H1 (cell line): ENCODE results near the gene ACAD11. TPM values are rescaled to one million over a fixed set of nuclear protein-coding genes. Genes with fewer than 3 reads are reported as not detected.

Source experiments
- CTCF ChIA-PET: fragments of 300-600 bp; sonication (Branson Sonifier 250); formaldehyde crosslinking; loops from one replicate; lab custom pipeline; 2021; ENCODE audit not compliant: partially characterized antibody; lab: Charles Lee
- POLR2A ChIA-PET: fragments of 300-600 bp; sonication (Branson Sonifier 250); formaldehyde crosslinking; loops from one replicate; lab custom pipeline; 2021; ENCODE audit warnings: inconsistent platforms; ENCODE audit not compliant: partially characterized antibody; lab: Charles Lee
- DNase-seq, 2 experiments: peaks; one replicate each; pipeline versions ENCODE4 v3.0.0 to v3.0.0-alpha.2; 2010 to 2022; ENCODE audit warnings: low spot score in 2 of 2, low read depth in 1 of 2, mixed read lengths in 1 of 2
- FAIRE-seq: peaks from 2 replicates; lab custom pipeline; 2011; peaks lifted over from hg19 to GRCh38; lab: Jason Lieb, UNC
- H2AFZ ChIP-seq: 2 replicates; pipeline ENCODE4 v1.8.1; 2012; ENCODE audit warnings: low read length, inconsistent platforms
- H2AK5ac ChIP-seq: 2 replicates; pipeline ENCODE4 v1.6.1; 2013; ENCODE audit warnings: low read depth, low read length
- H2BK120ac ChIP-seq: replicated peaks from 2 replicates; pipeline ENCODE3; 2013; ENCODE audit warnings: low read depth, low read length, inconsistent platforms
- H2BK12ac ChIP-seq: 2 replicates; pipeline ENCODE4 v1.6.1; 2013; ENCODE audit warnings: low read depth, low read length
- H2BK15ac ChIP-seq: 2 replicates; pipeline ENCODE4 v1.6.1; 2013; ENCODE audit warnings: low read length
- H2BK20ac ChIP-seq: 2 replicates; pipeline ENCODE4 v1.6.1; 2013; ENCODE audit warnings: low read length
- H2BK5ac ChIP-seq: 2 replicates; pipeline ENCODE4 v1.6.1; 2013; ENCODE audit warnings: low read depth, low read length
- H3K14ac ChIP-seq: 2 replicates; pipeline ENCODE4 v1.6.1; 2013; ENCODE audit warnings: inconsistent platforms; ENCODE audit not compliant: insufficient read length
- H3K18ac ChIP-seq: 2 replicates; pipeline ENCODE4 v1.6.1; 2013; ENCODE audit warnings: low read length; ENCODE audit errors: extremely low read depth
- H3K23ac ChIP-seq: 2 replicates; pipeline ENCODE4 v1.6.1; 2013; ENCODE audit warnings: inconsistent platforms; ENCODE audit not compliant: insufficient read length
- H3K23me2 ChIP-seq: 2 replicates; pipeline ENCODE4 v1.6.1; 2013; ENCODE audit warnings: low read depth, low read length
- H3K27ac ChIP-seq: 2 replicates; pipeline ENCODE4 v1.6.1; 2011; ENCODE audit warnings: low read depth, low read length, inconsistent platforms
- H3K27me3 ChIP-seq, 4 experiments: replicated peaks in 1 of 4; 1 replicate in 1 of 4; 2 replicates in 3 of 4; pipeline versions ENCODE4 v1.6.1 to v1.8.1; 2011 to 2013; ENCODE audit warnings: low read length in 3 of 4, mild to moderate bottlenecking in 3 of 4, inconsistent platforms in 2 of 4, mixed read lengths in 2 of 4, moderate library complexity in 1 of 4; ENCODE audit not compliant: control insufficient read depth in 3 of 4, insufficient read depth in 3 of 4; ENCODE audit errors: extremely low read depth in 1 of 4
- H3K36me3 ChIP-seq, 4 experiments: 2 replicates each; pipeline versions ENCODE4 v1.6.1 to v1.8.1; 2011 to 2013; ENCODE audit warnings: mild to moderate bottlenecking in 4 of 4, low read length in 3 of 4, moderate library complexity in 2 of 4, control low read depth in 1 of 4, inconsistent platforms in 1 of 4; ENCODE audit not compliant: insufficient read depth in 4 of 4, control insufficient read depth in 2 of 4
- H3K4ac ChIP-seq: replicated peaks from 2 replicates; pipeline ENCODE3; 2013; ENCODE audit warnings: low read length, low read depth, mixed read lengths, inconsistent platforms; ENCODE audit not compliant: insufficient read length
- H3K4me1 ChIP-seq, 4 experiments: replicated peaks in 1 of 4; 1 replicate in 1 of 4; 2 replicates in 3 of 4; pipeline versions ENCODE4 v1.6.1 to v1.8.1; 2011 to 2013; ENCODE audit warnings: low read length in 3 of 4, inconsistent platforms in 2 of 4, mixed read lengths in 1 of 4; ENCODE audit not compliant: insufficient read depth in 4 of 4, control insufficient read depth in 3 of 4
- H3K4me2 ChIP-seq, 2 experiments: 2 replicates each; pipeline versions ENCODE4 v1.6.1 to v1.8.1; 2011 to 2013; ENCODE audit warnings: low read depth in 2 of 2, low read length in 2 of 2, control low read depth in 1 of 2, inconsistent platforms in 1 of 2, mild to moderate bottlenecking in 1 of 2; ENCODE audit not compliant: insufficient read depth in 1 of 2
- H3K4me3 ChIP-seq, 4 experiments: fragments of 200-600, 300-600 bp in 1 of 4; sonication (generic), shearing (Covaris generic), sonication (Bioruptor Twin) in 1 of 4; 2 replicates each; pipeline versions ENCODE4 v1.5.1 to v1.8.1; 2011 to 2016; ENCODE audit warnings: low read length in 4 of 4, low read depth in 3 of 4, control low read depth in 2 of 4, inconsistent platforms in 2 of 4, mild to moderate bottlenecking in 2 of 4, mixed read lengths in 1 of 4, moderate library complexity in 1 of 4; ENCODE audit not compliant: insufficient read depth in 2 of 4; ENCODE audit errors: extremely low read depth in 1 of 4
- H3K56ac ChIP-seq: replicated peaks from 2 replicates; pipeline ENCODE3; 2013; ENCODE audit warnings: low read depth, mild to moderate bottlenecking, mixed read lengths, low read length, inconsistent platforms; ENCODE audit not compliant: insufficient read length
- H3K79me1 ChIP-seq: 2 replicates; pipeline ENCODE4 v1.6.1; 2013; ENCODE audit warnings: low read depth, low read length, control low read depth
- H3K79me2 ChIP-seq, 2 experiments: 2 replicates each; pipeline versions ENCODE4 v1.6.1 to v1.8.1; 2012 to 2013; ENCODE audit warnings: low read length in 2 of 2, mild to moderate bottlenecking in 2 of 2, inconsistent platforms in 1 of 2; ENCODE audit not compliant: insufficient read depth in 2 of 2, control insufficient read depth in 1 of 2
- H3K9ac ChIP-seq, 4 experiments: replicated peaks in 1 of 4; 1 replicate in 1 of 4; 2 replicates in 3 of 4; pipeline versions ENCODE4 v1.6.1 to v1.8.1; 2011 to 2013; ENCODE audit warnings: low read depth in 3 of 4, low read length in 3 of 4, control low read depth in 2 of 4, mild to moderate bottlenecking in 2 of 4, moderate library complexity in 2 of 4, inconsistent platforms in 1 of 4; ENCODE audit errors: extremely low read depth in 1 of 4
- H3K9me3 ChIP-seq, 2 experiments: 2 replicates each; pipeline versions ENCODE4 v1.6.1 to v1.8.1; 2012 to 2013; ENCODE audit warnings: mild to moderate bottlenecking in 2 of 2, moderate library complexity in 2 of 2, control low read depth in 1 of 2, inconsistent platforms in 1 of 2, low read depth in 1 of 2, low read length in 1 of 2, mixed read lengths in 1 of 2; ENCODE audit not compliant: insufficient read depth in 2 of 2
- H4K20me1 ChIP-seq, 2 experiments: replicated peaks in 1 of 2; 2 replicates each; pipeline versions ENCODE3 to v1.8.1; 2011 to 2013; ENCODE audit warnings: inconsistent platforms in 2 of 2, low read length in 2 of 2, mild to moderate bottlenecking in 1 of 2; ENCODE audit not compliant: insufficient read depth in 2 of 2, control insufficient read depth in 1 of 2
- H4K5ac ChIP-seq: 2 replicates; pipeline ENCODE4 v1.6.1; 2013; ENCODE audit warnings: low read length, low read depth, mixed read lengths, inconsistent platforms; ENCODE audit not compliant: insufficient read length
- H4K8ac ChIP-seq: 2 replicates; pipeline ENCODE4 v1.8.0; 2013; ENCODE audit warnings: mild to moderate bottlenecking, moderate library complexity, low read length, inconsistent platforms; ENCODE audit not compliant: insufficient read depth; ENCODE audit errors: extremely low read depth
- H4K91ac ChIP-seq: replicated peaks from 2 replicates; pipeline ENCODE3; 2013; ENCODE audit warnings: low read length, mixed read lengths, inconsistent platforms; ENCODE audit not compliant: insufficient read length
- ATF2 ChIP-seq: IDR thresholded peaks from 2 replicates; pipeline ENCODE4 v1.6.1; 2012; ENCODE audit warnings: low read length, inconsistent platforms
- EZH2 ChIP-seq: fragments of 200-600 bp; sonication (generic); IDR thresholded peaks from 2 replicates; pipeline ENCODE4 v1.7.1; 2012; ENCODE audit warnings: low read depth, mild to moderate bottlenecking, moderate library complexity, low read length, inconsistent platforms; ENCODE audit not compliant: severe bottlenecking
- HDAC6 ChIP-seq: IDR thresholded peaks from one replicate; pipeline ENCODE4 v1.7.1; 2012; ENCODE audit warnings: low read depth, mild to moderate bottlenecking, inconsistent platforms, low read length, moderate library complexity
- RNF2 ChIP-seq: fragments of 200-900, 300-1000 bp; sonication (generic); IDR thresholded peaks from 2 replicates; pipeline ENCODE4 v1.7.1; 2016; ENCODE audit warnings: borderline replicate concordance, low read depth, mild to moderate bottlenecking, antibody characterized with exemption, low read length; ENCODE audit not compliant: poor library complexity, severe bottlenecking; ENCODE audit errors: missing control alignments
- SP2 ChIP-seq: IDR thresholded peaks from 2 replicates; pipeline ENCODE4 v1.6.1; 2012; ENCODE audit warnings: mild to moderate bottlenecking, low read length, inconsistent platforms
- TAF1 ChIP-seq: IDR thresholded peaks from 2 replicates; pipeline ENCODE4 v1.6.1; 2011; ENCODE audit warnings: mild to moderate bottlenecking, low read depth, low read length
- TAF7 ChIP-seq: optimal IDR thresholded peaks from 2 replicates; pipeline ENCODE3; 2011; ENCODE audit warnings: low read depth, mild to moderate bottlenecking, inconsistent platforms, low read length, moderate library complexity, borderline replicate concordance
- TEAD4 ChIP-seq: IDR thresholded peaks from 2 replicates; pipeline ENCODE4 v1.6.1; 2012; ENCODE audit warnings: low read depth, low read length, inconsistent platforms, mixed read lengths
- YY1 ChIP-seq: IDR thresholded peaks from 2 replicates; pipeline ENCODE4 v1.6.1; 2011; ENCODE audit warnings: low read depth, mild to moderate bottlenecking, low read length
- WGBS, 2 experiments: shearing (Covaris generic) in 1 of 2; methylation state at CpG; one replicate each; pipeline versions ENCODE4 v1.1.6 to v1.1.7; 2013 to 2015; ENCODE audit warnings: low lambda C conversion rate in 2 of 2, mixed read lengths in 2 of 2, inconsistent platforms in 1 of 2, low coverage in 1 of 2, missing lambda C conversion rate in 1 of 2; ENCODE audit not compliant: insufficient replicate concordance in 2 of 2, insufficient coverage in 1 of 2, insufficient read length in 1 of 2; ENCODE audit errors: extremely low coverage in 1 of 2, missing lambda C conversion rate in 1 of 2; 5-methylcytosine and 5-hydroxymethylcytosine counted together
- polyA plus RNA-seq, 7 experiments: library from polyadenylated mRNA; depleted of rRNA in 3 of 7; stranded (reverse) in 5 of 7; unstranded in 2 of 7; fragments of >200 nt in 5 of 7; fragments of 200-250 nt in 2 of 7; gene quantifications; 1 replicate in 5 of 7; 2 replicates in 1 of 7; 4 replicates in 1 of 7; pipeline versions ENCODE4 v1.2.1 to v1.2.3, GENCODE V29; 2011 to 2013; ENCODE audit warnings: missing spikeins in 2 of 7, mixed read lengths in 2 of 7
- total RNA-seq: library from RNA; stranded (reverse); fragmentation: NEBNext Ultra II Directional; extraction: Animal tissue kit (Norgen Biotek cat#: 25700); gene quantifications from 2 replicates; pipeline ENCODE4 v1.2.1, GENCODE V29; 2021

The ACAD11 gene
- total and polyA plus RNA-seq, 2 of the 8 experiments (the other 6 are each of a cell fraction or from before 2014, with no cell fraction given), result 5.5 to 11.0 TPM

DNA sequence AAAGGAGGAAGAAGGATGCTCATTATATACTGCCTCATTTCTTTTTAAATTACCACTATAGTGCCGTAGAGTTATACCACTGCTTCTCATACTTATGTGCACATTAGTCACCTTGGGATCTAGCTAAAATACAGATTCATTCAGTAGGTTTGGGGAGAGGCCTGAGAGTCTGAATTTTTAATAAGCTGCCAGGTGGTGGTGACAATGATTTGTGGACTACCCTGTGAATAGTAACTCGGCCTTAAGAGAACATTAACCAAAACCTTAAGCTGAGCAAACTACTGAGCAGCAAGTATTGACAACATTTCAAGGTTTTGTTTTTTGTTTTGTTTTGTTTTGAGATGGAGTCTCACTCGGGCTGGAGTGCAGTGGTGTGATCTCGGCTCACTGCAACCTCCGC lies 20.3 kb upstream of the ACAD11 start:
- Histone ChIP-seq H3K14ac (no peak overlapping the region), H2BK20ac (no peak overlapping the region), H3K23me2 (no peaks in the 10 kb centered on the region), H3K4me1 (no peaks in the 10 kb centered on the region), H3K23ac (no peak overlapping the region), H3K27ac (no peak overlapping the region), H4K8ac (no peak overlapping the region), H3K27me3 (no peaks in the 10 kb centered on the region), H3K18ac (no peak overlapping the region), H2AK5ac (no peak overlapping the region), H2BK15ac (no peak overlapping the region), H2BK120ac (no peak overlapping the region), H2BK12ac (no peak overlapping the region), H4K91ac (no peak overlapping the region), H3K9me3 (no peaks in the 10 kb centered on the region), H3K79me1 (no peaks in the 10 kb centered on the region), H2AFZ (no peak overlapping the region), H4K5ac (no peak overlapping the region), H4K20me1 (no peaks in the 10 kb centered on the region), H3K79me2 (no peaks in the 10 kb centered on the region), H3K36me3 (peaks cover 0 to 63% (median 10%) of the 10 kb centered on the region in 4 experiments; a peak in 4 of 8 replicates), H2BK5ac (no peak overlapping the region), H3K9ac (no peak overlapping the region), H3K4me3 (no peak overlapping the region), H3K4ac (no peak overlapping the region), H3K4me2 (no peak overlapping the region), H3K56ac (no peak overlapping the region)
- DNase-seq, result no peak
- WGBS, 2 experiments, result 97% methylated on average over 5 of the region's 5 CpGs; no CpG with 5 or more reads in 1 of the 2 experiments
- no peak for FAIRE-seq
- ChIA-PET POLR2A (no interaction called here), CTCF (no interaction called here)
- TF ChIP-seq TEAD4, result no peak
- TF ChIP-seq TAF1, result no peak
- no peak for TF ChIP-seq YY1
- TF ChIP-seq SP2, result no peak
- TF ChIP-seq HDAC6, result no peak
- TF ChIP-seq EZH2, result no peak
- TF ChIP-seq ATF2, result no peak
- no peak for TF ChIP-seq RNF2
- TF ChIP-seq TAF7, result no peak
